ENCODE data around the gene FFAR4.

FFAR4 gene

GRCh38 chr10:93589648-93590562 is 23.4 kb downstream of the FFAR4 start:
- H3K27ac Mint-ChIP-seq = no peak overlapping the region
- H3K4me3 Mint-ChIP-seq = no peak overlapping the region
- peaks cover 2% of the 10 kb centered on the region for H3K27me3 Mint-ChIP-seq

GRCh38 chr10:93590638-93591037 is 24.2 kb downstream of the FFAR4 start:
- no peaks in the 10 kb centered on the region for H3K27me3 Mint-ChIP-seq
- no peaks in the 10 kb centered on the region for H3K9me3 Mint-ChIP-seq
- no peaks in the 10 kb centered on the region for H3K4me1 Mint-ChIP-seq (ENCODE audit: low read depth)
- no peak overlapping the region for H3K27ac Mint-ChIP-seq
- no peak overlapping the region for H3K4me3 Mint-ChIP-seq
- no peaks in the 10 kb centered on the region for H3K36me3 Mint-ChIP-seq (ENCODE audit: low read depth)

More at GRCh38 chr10:93589648-93590562, 23.4 kb downstream of the FFAR4 start:
- Mint-ChIP-seq H3K9me3 (no peaks in the 10 kb centered on the region), H3K4me1 (ENCODE audit: low read depth) (no peaks in the 10 kb centered on the region), H3K36me3 (ENCODE audit: low read depth) (no peaks in the 10 kb centered on the region)

- Mint-ChIP-seq H3K27ac (no peak overlapping the region), H3K4me1 (ENCODE audit: low read depth) (no peaks in the 10 kb centered on the region), H3K27me3 (no peaks in the 10 kb centered on the region), H3K9me3 (no peaks in the 10 kb centered on the region), H3K4me3 (no peak overlapping the region), H3K36me3 (ENCODE audit: low read depth) (no peaks in the 10 kb centered on the region)
Measured at GRCh38 chr10:93591065-93591808, 24.8 kb downstream of the FFAR4 start.

GRCh38 chr10:93593254-93593653 is 26.8 kb downstream of the FFAR4 start:
- no peaks in the 10 kb centered on the region for H3K4me1 Mint-ChIP-seq (ENCODE audit: low read depth)
- H3K36me3 Mint-ChIP-seq (ENCODE audit: low read depth) = no peaks in the 10 kb centered on the region
- no peak overlapping the region for H3K4me3 Mint-ChIP-seq
- no peaks in the 10 kb centered on the region for H3K9me3 Mint-ChIP-seq
- H3K27me3 Mint-ChIP-seq = no peaks in the 10 kb centered on the region
- no peak overlapping the region for H3K27ac Mint-ChIP-seq

GRCh38 chr10:93593749-93594148 is 27.3 kb downstream of the FFAR4 start:
- Mint-ChIP-seq H3K36me3 (ENCODE audit: low read depth) (no peaks in the 10 kb centered on the region), H3K27ac (no peak overlapping the region), H3K4me1 (ENCODE audit: low read depth) (no peaks in the 10 kb centered on the region), H3K9me3 (no peaks in the 10 kb centered on the region), H3K27me3 (no peaks in the 10 kb centered on the region), H3K4me3 (no peak overlapping the region)

GRCh38 chr10:93594518-93594917 is 28.1 kb downstream of the FFAR4 start:
- no peaks in the 10 kb centered on the region for H3K9me3 Mint-ChIP-seq
- no peaks in the 10 kb centered on the region for H3K36me3 Mint-ChIP-seq (ENCODE audit: low read depth)

GRCh38 chr10:93595378-93596161 is 29.1 kb downstream of the FFAR4 start:
- Mint-ChIP-seq H3K4me1 (ENCODE audit: low read depth) (no peaks in the 10 kb centered on the region), H3K27me3 (peaks cover 12% of the 10 kb centered on the region), H3K36me3 (ENCODE audit: low read depth) (no peaks in the 10 kb centered on the region), H3K4me3 (no peak overlapping the region), H3K9me3 (no peaks in the 10 kb centered on the region), H3K27ac (no peak overlapping the region)

More at GRCh38 chr10:93594518-93594917, 28.1 kb downstream of the FFAR4 start:
- no peak overlapping the region for H3K27ac Mint-ChIP-seq
- peaks cover 4% of the 10 kb centered on the region for H3K27me3 Mint-ChIP-seq
- H3K4me1 Mint-ChIP-seq (ENCODE audit: low read depth) = no peaks in the 10 kb centered on the region
- no peak overlapping the region for H3K4me3 Mint-ChIP-seq

- H3K4me3 Mint-ChIP-seq = no peak overlapping the region
- peaks cover 14% of the 10 kb centered on the region for H3K27me3 Mint-ChIP-seq
- H3K36me3 Mint-ChIP-seq (ENCODE audit: low read depth) = no peaks in the 10 kb centered on the region
- no peak overlapping the region for H3K27ac Mint-ChIP-seq
- H3K4me1 Mint-ChIP-seq (ENCODE audit: low read depth) = no peaks in the 10 kb centered on the region
- no peaks in the 10 kb centered on the region for H3K9me3 Mint-ChIP-seq
Measured at GRCh38 chr10:93596539-93596938, 30.1 kb downstream of the FFAR4 start.

- H3K4me1 Mint-ChIP-seq (ENCODE audit: low read depth) = no peaks in the 10 kb centered on the region
- no peak overlapping the region for H3K4me3 Mint-ChIP-seq
- no peaks in the 10 kb centered on the region for H3K36me3 Mint-ChIP-seq (ENCODE audit: low read depth)
- no peaks in the 10 kb centered on the region for H3K9me3 Mint-ChIP-seq
- peaks cover 20% of the 10 kb centered on the region for H3K27me3 Mint-ChIP-seq
- H3K27ac Mint-ChIP-seq = no peak overlapping the region
Measured at GRCh38 chr10:93597075-93597599, 30.7 kb downstream of the FFAR4 start.

GRCh38 chr10:93598157-93598556 is 31.7 kb downstream of the FFAR4 start:
- Mint-ChIP-seq H3K9me3 (no peaks in the 10 kb centered on the region), H3K27ac (no peak overlapping the region), H3K27me3 (peaks cover 29% of the 10 kb centered on the region), H3K36me3 (ENCODE audit: low read depth) (no peaks in the 10 kb centered on the region), H3K4me3 (no peak overlapping the region), H3K4me1 (ENCODE audit: low read depth) (no peaks in the 10 kb centered on the region)

- Mint-ChIP-seq H3K36me3 (ENCODE audit: low read depth) (no peaks in the 10 kb centered on the region), H3K27ac (no peak overlapping the region), H3K27me3 (peaks cover 40% of the 10 kb centered on the region), H3K4me1 (ENCODE audit: low read depth) (no peaks in the 10 kb centered on the region), H3K9me3 (no peaks in the 10 kb centered on the region), H3K4me3 (no peak overlapping the region)
Measured at GRCh38 chr10:93599335-93599734, 32.9 kb downstream of the FFAR4 start.

GRCh38 chr10:93599778-93600177 is 33.3 kb downstream of the FFAR4 start:
- no peak overlapping the region for H3K4me3 Mint-ChIP-seq

GRCh38 chr10:93600446-93601145 is 34.1 kb downstream of the FFAR4 start:
- Mint-ChIP-seq H3K36me3 (ENCODE audit: low read depth) (no peaks in the 10 kb centered on the region), H3K9me3 (no peaks in the 10 kb centered on the region), H3K4me1 (ENCODE audit: low read depth) (no peaks in the 10 kb centered on the region), H3K27ac (no peak overlapping the region), H3K27me3 (peaks cover 48% of the 10 kb centered on the region), H3K4me3 (no peak overlapping the region)

More at GRCh38 chr10:93599778-93600177, 33.3 kb downstream of the FFAR4 start:
- Mint-ChIP-seq H3K27ac (no peak overlapping the region), H3K36me3 (ENCODE audit: low read depth) (no peaks in the 10 kb centered on the region), H3K9me3 (no peaks in the 10 kb centered on the region), H3K27me3 (peaks cover 44% of the 10 kb centered on the region), H3K4me1 (ENCODE audit: low read depth) (no peaks in the 10 kb centered on the region)

- H3K4me3 Mint-ChIP-seq = no peak within 1 kb of the TSS
Measured at GRCh38 chr10:93601146-93601773, 34.8 kb downstream of the FFAR4 start, which contains the start of gene RBP4. Gene RBP4, minus strand, starts transcription at chr10:93601235. Its CDS starts 207 bp downstream, at chr10:93601028.

More at GRCh38 chr10:93601146-93601773, 34.8 kb downstream of the FFAR4 start, which contains the start of gene RBP4:
- Mint-ChIP-seq H3K9me3 (no peaks in the 10 kb centered on the region), H3K27ac (no peak within 1 kb of the TSS), H3K4me1 (ENCODE audit: low read depth) (no peaks in the 10 kb centered on the region), H3K27me3 (peaks cover 48% of the 10 kb centered on the region), H3K36me3 (ENCODE audit: low read depth) (no peaks in the 10 kb centered on the region)
